NCI-H1105 (cell line): ENCODE measurements around the gene DPP6.

Experiments
- DNase-seq: peaks from one replicate; lab custom pipeline; 2025; lab: John Stamatoyannopoulos, UW

DPP6 gene

GRCh38 chr7:154412105-154412504, 359.9 kb downstream of the DPP6 start:
- no peak for DNase-seq

GRCh38 chr7:154415709-154416399, 363.7 kb downstream of the DPP6 start:
- no peak for DNase-seq

GRCh38 chr7:154416714-154417113, 364.5 kb downstream of the DPP6 start:
- DNase-seq: no peak

DNA sequence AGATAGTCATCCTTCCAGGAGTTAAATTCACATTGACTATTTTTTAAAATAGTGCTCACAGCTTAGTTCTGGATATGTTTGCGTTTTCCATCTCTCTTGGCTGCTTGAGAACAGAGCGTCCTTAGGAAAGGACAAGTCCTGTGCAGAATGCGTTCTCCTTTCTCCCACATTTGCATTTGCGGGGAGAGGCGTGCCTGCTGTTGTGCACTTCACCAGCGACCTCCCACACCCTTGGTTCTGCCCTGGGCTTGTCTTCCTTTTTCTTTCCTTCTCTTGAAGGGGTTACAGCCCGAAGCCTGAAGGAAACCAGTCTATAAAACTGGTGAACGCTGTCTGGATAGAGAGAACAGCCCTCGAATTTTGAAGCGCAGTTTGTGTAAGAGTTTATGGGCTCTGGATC, 367.1 kb downstream of the DPP6 start:
- DNase-seq: no peak

DNA sequence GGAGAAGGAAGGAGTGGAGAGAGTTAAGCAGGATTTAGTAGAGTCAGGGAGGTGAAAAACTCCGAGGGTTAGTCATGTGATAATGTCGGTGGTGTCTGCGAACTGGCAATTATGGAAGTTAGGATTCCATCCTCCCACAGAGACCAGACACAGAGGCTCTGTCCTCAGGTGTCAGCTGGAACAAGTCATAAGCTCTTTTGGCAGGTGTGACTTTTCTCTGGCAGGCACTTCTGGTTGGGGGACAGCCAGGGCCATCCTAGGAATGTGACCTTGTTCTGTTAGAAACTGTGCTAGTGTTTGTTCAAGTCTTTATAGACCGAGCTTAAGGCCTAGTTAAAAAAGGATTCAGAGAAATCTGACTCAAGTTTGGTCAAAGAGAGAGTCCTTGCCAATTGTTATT, 371.0 kb downstream of the DPP6 start:
- peak; percentile 59 for DNase-seq

- DNase-seq: peak; percentile 61
These were observed 372.2 kb downstream of the DPP6 start for GRCh38 chr7:154424350-154424749.

GRCh38 chr7:154425271-154425670, 373.1 kb downstream of the DPP6 start:
- no peak for DNase-seq

DNA sequence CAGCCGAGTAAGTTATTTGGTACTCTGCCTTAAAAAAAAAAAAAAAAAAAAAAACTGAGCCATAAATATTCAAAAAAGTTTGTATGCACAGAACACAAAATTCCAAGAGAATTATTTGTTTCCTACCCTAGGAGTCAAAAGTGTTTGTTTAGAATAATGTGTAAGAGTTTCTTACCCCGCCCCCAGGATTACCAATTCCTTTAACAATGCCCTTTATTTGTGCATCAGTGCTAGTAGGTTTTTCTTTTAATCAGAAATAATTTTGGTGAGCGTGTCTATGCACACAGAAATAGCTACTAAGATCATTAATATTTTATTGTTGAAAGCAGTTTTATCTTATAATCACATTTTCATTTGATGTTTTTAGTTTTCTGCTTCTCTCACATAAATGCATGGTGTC, 374.6 kb downstream of the DPP6 start:
- no peak for DNase-seq

DNA sequence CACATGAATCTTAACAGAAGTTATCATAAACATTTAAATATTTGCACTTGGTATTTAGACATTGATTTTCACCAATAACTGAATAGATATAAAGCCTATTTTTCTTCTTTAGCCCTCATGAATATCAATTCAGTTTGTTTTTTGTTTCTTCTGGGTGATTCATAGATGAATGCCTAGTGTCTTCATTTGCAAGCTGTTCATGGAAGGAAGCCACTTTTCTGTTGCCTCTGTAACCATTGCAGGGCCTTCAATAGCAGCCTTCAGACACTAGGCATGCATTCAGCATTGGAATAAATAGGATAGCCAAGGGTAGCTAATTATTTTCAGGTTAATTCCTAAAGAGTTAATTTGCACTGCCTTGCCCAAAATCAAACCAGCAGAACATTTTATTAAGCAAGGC, 375.3 kb downstream of the DPP6 start:
- no peak for DNase-seq

DNA sequence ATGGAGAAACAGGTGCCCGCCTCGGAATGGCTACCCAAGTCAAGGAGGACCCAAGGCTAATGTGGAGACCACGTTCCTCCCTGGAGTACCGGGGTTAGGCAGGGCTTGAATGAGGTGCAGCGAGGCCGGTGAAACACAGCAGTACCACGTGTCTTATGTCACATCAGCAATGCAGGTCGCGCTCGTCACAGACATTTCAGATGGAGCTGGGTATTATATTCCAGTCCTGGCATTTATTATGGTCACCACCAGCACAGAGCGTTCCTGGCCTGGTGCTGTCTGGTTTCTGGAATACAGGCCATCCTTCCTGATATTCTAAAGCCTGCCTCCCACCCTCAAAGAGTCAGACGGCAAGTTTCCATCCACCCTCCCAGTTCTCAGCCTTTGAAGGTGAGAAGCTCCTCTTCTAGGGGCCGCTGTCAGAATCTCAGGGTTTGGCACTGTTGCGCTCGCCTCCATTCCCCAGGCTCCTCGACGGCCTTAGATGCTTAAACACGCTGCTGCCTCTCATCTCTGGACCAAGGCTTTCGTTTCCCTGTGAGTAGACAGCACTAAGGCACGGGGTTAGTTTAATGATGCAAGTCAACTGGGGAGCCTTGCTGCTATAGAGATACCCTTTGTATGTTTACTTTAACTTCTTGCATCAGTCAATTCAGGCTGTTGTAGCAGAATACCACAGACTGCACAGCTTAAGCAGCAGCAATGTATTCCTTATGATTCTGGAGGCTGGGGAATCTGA, 377.6 kb downstream of the DPP6 start:
- no peak for DNase-seq

- no peak for DNase-seq
These were observed 378.4 kb downstream of the DPP6 start for GRCh38 chr7:154430640-154431039.

GRCh38 chr7:154431045-154431444, 378.8 kb downstream of the DPP6 start:
- no peak for DNase-seq

DNA sequence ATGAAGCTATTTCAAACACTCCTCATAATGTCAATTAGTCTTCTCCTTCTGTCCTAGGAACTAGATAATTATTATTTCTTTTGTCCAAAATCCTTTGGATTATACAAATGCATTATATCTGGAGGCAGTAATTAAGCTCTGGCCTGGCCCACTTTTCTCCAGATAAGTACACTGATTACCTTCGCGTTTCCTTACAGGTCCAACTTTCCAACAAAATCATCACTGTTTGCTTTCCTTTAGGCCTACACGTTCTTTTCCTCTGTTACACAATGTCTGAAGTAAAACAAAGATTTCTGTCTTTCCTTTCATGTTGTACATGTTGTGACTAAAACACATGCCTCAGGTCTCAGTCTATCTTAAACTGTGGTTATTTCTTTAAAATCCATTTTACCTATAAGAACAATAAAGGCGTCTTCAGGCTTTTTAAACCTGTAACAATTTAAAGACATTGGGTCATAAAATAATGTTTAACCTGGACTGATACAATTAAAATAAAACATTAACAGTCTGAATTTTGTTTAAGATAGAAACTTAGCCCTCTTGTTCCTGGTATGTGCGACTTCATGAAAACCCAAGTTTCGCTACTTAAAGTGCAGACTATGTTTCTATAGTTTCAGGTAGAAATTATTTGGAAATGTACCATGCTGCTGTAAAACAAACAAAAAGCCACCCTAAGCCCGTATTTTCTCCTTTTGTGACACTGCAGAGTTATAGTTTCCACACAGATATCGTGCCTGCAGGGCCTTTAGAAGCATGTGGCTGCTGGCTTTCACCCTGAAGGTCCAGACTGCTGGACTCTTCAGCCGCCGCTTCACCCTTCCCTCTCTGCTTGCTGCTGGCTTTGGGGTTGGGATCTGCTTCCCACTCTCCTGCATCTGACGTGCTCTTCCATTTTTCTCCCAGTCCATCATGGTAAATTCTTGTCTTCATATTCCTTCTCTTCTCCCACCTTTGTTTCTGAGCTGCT, 381.7 kb downstream of the DPP6 start:
- DNase-seq: no peak

GRCh38 chr7:154436560-154436959, 384.4 kb downstream of the DPP6 start:
- DNase-seq: no peak

DNA sequence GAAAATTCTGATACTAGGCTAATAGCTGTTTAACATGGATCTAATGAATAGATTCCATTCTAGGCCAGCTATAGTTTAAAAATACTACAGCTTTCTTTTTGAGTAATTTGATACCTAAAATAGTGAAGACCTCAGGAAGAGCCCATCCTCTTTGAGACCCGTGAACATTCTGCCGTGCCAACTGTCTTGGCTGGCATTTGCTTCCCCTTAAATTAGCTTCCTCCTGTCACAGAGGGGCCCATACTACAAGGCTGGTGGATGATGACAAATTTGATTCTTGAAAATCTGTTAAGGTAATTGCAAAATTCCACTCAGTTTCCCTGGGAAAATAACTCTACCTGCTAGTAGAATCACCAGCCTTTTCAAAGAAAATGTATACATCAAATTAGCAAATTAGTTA, 385.0 kb downstream of the DPP6 start:
- no peak for DNase-seq

DNA sequence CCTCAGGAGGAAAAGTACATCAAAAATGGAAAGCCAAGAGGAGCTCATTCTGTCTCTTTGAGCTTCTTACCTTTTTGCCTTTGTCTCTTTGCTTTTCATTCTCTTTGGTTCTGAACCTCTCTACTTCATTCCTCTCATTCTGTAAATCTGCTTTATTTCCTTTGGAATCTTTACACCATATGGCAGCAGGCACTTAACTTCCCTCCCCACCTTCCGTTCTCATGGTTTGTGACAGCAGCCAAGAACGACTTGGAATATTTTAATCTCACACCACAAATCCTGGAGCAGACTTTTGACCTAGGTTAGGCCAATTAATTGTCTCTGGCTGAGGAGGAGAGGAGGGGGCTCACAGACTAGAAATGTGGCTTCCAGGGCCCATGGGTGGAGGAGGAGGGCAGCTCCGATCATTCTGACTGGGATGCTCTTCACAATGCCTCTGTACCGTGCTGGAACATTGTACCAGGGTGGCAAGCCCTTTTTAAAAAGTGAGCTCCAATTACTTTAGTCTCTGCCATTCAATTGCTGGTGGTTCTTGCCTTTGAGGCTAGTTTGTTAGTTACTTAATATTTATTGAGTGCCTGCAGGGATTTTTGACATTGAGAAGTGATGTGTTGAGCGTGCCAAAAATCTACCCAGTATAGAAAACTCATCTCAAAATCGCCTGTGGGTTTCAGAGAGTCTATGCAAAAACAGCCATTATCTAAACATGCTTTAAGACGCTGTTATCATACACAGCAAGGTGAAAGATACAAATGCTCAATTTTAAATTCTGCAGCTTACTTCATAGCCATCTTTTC, 386.6 kb downstream of the DPP6 start:
- no peak for DNase-seq

GRCh38 chr7:154440058-154440457, 387.9 kb downstream of the DPP6 start:
- no peak for DNase-seq

GRCh38 chr7:154440651-154441050, 388.5 kb downstream of the DPP6 start:
- no peak for DNase-seq

DNA sequence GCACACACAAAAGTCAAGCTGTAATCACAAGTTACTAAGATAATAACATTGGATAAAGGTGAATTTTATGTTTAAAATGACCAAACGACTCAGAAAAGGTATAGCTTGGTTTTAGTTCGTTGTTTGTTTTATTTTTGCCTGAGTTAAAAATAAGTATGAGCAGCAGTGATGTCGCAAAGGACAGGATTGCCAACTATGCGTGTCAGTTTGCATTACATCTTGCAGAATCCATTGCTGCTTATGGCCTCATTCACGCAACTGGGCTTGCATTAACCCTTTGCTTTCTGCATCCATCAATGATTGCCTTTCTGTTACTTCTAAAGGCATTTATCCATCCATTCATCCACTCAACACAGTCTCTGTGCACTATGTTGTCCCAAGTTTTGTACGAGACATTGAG, 389.6 kb downstream of the DPP6 start:
- no peak for DNase-seq

DNA sequence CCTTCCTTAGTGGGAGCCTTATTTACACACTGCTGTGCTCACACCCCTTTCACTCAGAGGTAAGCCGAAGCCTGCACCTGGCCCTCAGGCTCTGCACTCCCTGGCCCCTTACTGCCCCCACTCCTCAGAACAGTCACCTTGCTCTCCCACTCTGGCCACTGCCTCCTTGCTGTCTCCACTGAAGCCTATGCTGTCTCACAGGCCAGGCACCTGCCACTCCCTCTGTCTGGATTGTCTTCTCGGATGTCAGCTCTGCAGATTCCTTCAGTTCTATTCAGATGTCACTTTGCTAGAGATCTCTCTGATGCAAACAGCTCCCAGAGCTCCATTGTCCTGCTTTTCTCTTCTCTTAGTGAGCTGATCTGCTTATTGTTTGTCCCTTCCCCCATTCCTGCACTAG, 390.7 kb downstream of the DPP6 start:
- no peak for DNase-seq

- no peak for DNase-seq
These were observed 398.3 kb downstream of the DPP6 start for GRCh38 chr7:154450451-154450850.
